ENCODE results near the gene ITGA8. TPM values are rescaled to one million over a fixed set of nuclear protein-coding genes. Genes with fewer than 3 reads are reported as not detected.
"Not testable (repeated sequence)": the region's sequence is repeated elsewhere in the genome, so short reads cannot be mapped to it uniquely, and the experiment has no call there.

The ITGA8 gene
- total RNA-seq, 1 donor from 2014 or later = 2.5 TPM

DNA sequence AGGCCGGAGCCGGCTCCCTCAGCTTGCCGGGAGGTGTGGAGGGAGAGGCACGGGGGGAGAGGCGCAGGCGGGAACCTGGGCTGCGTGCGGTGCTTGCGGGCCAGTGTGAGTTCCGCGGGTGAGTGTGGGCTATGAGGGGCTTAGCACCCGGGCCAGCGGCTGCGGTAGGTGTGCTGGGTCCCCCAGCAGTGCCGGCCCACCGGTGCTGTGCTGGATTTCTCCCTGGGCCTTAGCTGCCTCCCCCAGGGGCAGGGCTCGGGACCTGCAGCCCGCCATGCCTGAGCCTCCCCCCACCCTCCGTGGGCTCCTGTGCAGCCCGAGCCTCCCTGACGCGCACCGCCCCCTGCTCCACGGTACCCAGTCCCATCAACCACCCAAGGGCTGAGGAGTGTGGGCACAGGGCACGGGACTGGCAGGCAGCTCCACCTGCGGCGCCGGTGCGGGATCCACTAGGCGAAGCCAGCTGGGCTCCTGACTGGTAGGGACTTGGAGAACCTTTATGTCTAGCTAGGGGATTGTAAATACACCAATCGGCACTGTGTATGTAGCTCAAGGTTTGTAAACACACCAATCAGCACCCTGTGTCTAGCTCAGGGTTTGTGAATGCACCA, 184.7 kb downstream of the ITGA8 start:
- DNase-seq (ENCODE audit: low spot score); intact Hi-C loops (cut with DNase I): not testable (repeated sequence)

- intact Hi-C loops (cut with DNase I) = no loop called here
- DNase-seq (ENCODE audit: low spot score) = no peak
These were observed 187.6 kb downstream of the ITGA8 start for GRCh38 chr10:15531927-15532722.

GRCh38 chr10:15528859-15529239, 190.9 kb downstream of the ITGA8 start:
- intact Hi-C loops (cut with DNase I) = no loop called here
- no peak for DNase-seq (ENCODE audit: low spot score)

DNA sequence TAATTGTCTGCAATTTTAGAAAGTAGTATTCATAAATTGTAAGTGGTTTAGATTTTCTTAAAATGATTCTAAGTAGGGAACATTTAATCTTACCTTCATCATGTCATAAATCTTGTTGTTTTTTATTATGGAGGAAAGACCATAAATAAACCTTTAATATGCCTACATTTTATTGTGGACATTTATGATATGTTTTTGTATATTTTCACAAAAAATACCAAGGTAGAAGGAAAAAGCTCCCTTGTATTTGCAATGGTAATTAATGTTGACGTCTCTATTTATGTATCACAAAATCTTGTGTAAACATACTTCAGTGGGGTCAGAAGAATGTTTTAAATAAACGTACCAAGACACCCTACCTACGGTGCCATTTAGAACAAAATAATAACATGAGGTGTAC, 193.0 kb downstream of the ITGA8 start:
- intact Hi-C loops (cut with DNase I) = no loop called here

DNA sequence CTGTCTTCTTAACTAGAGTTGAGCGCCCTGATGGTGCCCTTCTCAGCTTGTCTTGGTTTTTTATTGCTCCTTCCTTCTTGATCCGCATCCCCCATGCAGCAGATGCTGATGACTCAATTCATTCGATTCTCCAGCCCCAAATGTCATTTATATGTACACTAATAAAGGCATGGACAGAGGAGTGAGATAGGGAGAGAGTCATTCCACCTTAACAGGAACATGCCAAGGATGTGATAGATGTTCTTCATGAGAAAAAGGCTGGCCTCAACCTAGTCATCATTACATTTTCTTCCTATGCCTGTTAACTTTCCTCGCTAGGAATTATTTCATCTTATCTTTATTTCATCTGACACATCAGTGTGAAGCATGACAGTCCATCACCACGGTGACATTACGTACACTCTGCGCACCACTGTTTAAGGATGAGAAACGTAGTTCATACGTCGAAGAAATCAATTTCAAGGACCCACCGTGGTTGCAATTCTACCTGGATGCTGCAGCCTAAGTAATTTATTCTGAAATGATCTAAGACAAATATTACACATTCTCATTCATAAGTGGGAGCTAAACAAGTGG, 198.3 kb downstream of the ITGA8 start:
- intact Hi-C loops (cut with DNase I) = no loop called here
- DNase-seq (ENCODE audit: low spot score) = no peak

More for the DNA sequence above, 193.0 kb downstream of the ITGA8 start:
- DNase-seq (ENCODE audit: low spot score) = no peak

DNA sequence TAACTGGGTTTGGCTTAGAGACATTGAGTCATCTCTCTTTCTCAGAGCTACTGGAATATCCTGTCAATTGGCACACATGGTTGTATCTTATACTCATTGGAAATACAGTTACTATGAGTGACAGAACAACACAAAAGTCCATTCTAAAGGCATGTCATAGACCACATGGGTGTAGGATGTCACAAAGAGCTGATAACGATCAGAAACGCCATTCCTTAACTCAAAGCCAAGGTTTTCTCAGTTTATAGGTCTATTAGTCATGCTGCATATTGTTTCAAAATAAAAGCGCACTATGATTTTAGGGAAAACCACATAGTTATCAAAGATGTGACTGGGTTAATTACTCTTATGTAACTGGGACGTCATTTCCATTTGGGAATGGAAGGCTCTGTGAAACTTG, 201.5 kb downstream of the ITGA8 start:
- no peak for DNase-seq (ENCODE audit: low spot score)
- intact Hi-C loops (cut with DNase I) = no loop called here

DNA sequence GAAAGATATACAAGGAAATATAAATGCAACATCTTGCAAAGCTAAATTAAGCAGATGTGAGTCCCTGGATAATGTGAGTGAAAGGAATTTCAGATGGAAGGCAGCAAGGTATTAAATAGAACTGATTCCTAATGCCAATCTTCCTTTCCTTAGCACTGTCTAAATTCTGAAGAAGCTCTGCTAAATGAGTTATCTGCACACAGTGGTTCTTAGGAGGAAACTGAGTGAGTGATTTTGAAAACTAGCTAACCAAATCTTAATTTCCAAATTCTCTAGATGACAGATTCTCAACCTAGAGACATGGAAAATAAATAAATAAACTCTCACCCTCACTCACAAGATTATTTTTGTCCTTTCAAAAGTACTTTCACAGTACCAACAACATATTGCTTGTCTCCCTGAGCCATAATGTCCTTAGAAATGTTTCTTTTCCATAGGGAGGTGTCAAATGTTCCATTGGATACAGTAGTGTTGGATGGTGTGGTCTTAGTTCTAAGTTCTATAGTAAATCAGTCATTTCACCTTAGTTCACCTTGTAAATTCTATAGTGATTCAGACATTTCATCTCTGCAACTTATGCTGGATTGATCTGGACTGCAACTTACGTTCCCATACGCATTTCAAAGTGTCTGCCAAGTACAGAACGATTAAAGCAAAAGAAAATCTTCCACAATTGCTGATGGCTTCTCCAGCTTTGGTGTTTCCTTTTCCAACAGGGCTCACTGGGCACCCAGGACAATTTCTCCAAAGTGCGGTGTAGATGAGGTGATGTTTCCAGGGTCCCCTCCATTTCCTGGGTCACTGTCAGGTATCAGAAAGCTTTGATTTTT, 203.3 kb downstream of the ITGA8 start:
- DNase-seq (ENCODE audit: low spot score) = no peak
- intact Hi-C loops (cut with DNase I) = no loop called here

DNA sequence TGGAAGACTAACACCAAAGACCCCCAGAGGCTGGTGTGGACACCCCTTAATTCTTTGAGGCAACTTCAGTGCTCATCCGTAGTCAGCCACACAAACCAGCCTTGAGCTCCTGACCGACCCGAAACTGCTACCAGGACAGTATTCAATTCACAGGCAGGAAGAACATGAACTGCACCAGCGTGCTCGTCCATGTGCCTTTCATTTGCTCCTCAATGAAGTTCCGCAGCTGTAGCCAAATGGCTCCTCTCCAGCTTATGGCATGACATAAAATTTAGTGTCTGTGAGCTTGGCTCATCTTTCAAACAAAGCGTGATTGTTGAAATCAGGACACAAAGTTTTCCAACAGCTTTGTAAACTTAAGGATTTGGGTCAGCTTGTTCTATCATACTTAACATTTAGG, 204.5 kb downstream of the ITGA8 start:
- no peak for DNase-seq (ENCODE audit: low spot score)
- intact Hi-C loops (cut with DNase I) = no loop called here

- intact Hi-C loops (cut with DNase I) = no loop called here
- DNase-seq (ENCODE audit: low spot score) = no peak
These were observed 208.8 kb downstream of the ITGA8 start for GRCh38 chr10:15510963-15511362.

- intact Hi-C loops (cut with DNase I) = no loop called here
- DNase-seq (ENCODE audit: low spot score) = no peak
These were observed 214.4 kb downstream of the ITGA8 start for GRCh38 chr10:15505329-15505728.

DNA sequence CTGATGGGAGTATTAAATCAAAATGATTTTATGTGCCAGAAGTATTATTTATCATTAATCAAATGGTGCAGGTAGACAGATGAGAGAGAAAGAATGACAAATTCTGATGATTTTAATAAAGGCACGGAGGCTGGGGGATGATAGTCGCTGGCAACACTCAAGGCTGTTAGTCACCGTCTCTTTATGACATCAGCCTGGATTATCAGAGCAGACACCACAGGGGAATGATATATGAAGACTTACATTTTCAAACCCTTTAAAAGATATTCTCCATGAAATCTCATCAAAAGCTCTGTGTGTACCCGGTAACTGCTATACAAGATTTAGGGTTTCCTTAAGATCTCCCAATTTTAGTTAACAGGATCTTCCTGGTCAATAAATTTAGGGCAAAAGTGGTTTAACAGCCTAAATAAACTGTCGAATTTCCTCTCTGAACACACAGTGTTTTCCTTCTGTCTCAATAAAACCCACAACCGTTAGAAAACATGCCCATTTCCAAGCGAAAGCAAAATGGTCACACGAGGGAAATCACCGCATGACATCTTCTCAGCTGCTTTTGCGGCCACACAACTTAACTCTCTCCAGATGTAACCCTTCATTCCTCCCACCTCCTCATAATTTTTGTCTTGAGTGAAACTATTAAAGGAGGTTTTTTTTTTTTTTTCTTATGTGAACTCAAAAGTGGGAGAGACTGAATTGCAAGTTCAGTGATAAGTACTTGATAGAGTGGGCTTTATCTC, 215.5 kb downstream of the ITGA8 start:
- no peak for DNase-seq (ENCODE audit: low spot score)
- intact Hi-C loops (cut with DNase I) = no loop called here

DNA sequence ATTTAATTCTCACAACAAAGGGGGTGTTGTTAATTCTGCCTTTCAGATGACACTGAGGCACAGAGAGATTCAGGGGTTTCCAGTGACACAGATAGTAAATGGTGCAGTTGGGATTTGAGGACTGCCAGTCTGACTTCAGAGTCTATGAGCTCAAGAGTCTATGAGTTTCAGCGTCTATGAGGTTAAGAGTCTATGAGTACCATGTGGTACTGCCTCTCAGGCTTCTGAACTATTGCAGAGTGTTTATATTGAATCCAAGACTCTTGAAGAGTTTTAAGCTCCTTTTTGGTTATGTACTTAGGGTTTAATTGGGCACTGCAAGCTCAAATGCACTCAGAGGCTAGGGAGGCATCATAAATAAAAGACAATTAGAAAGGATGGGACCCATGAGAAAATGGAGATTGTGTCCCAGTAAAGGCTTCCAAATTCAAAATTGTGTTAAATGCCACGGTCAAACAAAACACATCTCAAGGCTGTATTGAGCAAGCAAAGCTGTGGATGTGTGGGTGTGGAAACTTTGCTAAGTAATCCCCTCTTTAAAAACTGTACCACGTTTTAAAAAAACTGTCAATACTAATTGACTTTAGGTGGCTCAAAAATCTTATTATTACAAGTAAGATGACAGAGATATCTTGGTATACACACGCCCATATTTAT, 224.7 kb downstream of the ITGA8 start:
- intact Hi-C loops (cut with DNase I) = no loop called here
- no peak for DNase-seq (ENCODE audit: low spot score)

DNA sequence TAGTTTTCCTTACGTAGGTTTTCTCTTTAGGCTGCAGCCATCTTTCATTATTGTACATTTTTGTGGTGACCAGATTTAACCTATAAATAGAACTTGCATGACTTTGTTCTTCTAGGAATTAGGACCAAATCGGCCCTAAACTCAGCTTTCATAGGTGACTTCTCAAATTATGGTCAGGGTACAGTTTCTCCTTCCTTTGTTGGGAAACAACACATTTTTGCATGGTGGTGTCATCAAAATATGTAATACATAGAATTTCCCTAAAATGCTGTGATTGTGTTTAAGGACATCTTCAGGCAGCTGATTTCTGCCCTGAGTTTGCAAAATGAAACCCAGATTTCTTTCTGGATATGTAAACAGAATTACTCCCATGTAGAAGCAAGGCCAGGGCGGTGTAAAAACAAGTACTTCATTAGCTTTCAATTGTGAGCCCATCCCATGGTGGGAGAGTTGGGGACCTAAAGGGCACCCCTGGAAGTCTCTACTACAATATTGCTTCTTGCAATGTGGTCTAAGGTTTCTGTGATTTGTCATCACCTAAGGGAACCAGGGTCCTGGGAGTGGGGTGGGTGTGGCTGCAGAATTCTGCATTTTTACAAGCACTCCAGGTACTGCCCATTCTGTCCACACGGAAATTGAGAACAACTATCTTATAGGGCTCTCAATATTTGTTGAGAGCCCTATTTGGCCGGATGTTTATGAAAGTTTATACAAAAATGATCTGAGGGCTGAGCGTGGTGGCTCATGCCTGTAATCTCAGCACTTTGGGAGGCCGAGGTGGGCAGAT, 227.7 kb downstream of the ITGA8 start:
- no peak for DNase-seq (ENCODE audit: low spot score)
- intact Hi-C loops (cut with DNase I) = no loop called here

GRCh38 chr10:15489431-15489830, 230.3 kb downstream of the ITGA8 start:
- DNase-seq (ENCODE audit: low spot score) = no peak
- intact Hi-C loops (cut with DNase I) = no loop called here

- no peak for DNase-seq (ENCODE audit: low spot score)
- intact Hi-C loops (cut with DNase I) = no loop called here
These were observed 232.3 kb downstream of the ITGA8 start for GRCh38 chr10:15487376-15487775.

DNA sequence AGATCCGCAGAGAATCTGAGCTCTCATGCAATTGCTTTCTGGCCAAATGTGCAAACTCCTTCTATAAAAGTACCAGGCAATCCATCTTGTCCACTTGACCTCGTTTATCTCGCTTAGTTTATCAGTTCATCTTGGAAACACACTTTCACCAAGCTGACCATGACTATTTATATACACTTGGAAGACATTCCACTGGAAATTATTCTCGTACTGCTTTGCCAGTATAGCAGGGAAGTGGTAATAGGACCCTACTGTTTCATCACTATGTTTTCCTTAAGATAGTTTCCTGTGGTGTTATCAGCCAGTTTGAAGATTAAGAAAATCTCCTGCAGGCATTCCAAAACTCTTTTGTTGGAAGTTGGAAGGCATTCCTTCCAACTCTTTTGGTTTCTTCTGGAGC, 233.3 kb downstream of the ITGA8 start:
- no peak for DNase-seq (ENCODE audit: low spot score)
- intact Hi-C loops (cut with DNase I) = no loop called here

- no peak for DNase-seq (ENCODE audit: low spot score)
- intact Hi-C loops (cut with DNase I) = no loop called here
These were observed 233.9 kb downstream of the ITGA8 start for GRCh38 chr10:15485684-15486316.

- intact Hi-C loops (cut with DNase I) = no loop called here
- DNase-seq (ENCODE audit: low spot score) = no peak
These were observed 234.7 kb downstream of the ITGA8 start for GRCh38 chr10:15485027-15485426.
